ENCODE data around the gene ASB1. TPM values are rescaled to one million over a fixed set of nuclear protein-coding genes. Genes with fewer than 3 reads are reported as not detected.

Gene ASB1
- total RNA-seq, 1 experiment from 2014 or later = 28.9 TPM

- Histone ChIP-seq H3K79me2 (ENCODE audit: low read length) (no peaks in the 10 kb centered on the region), H3K4me1 (ENCODE audit: insufficient read depth, low read length) (peaks cover 3% of the 10 kb centered on the region; the same call in 1 of the 2 replicates), H3K4me2 (ENCODE audit: low read length) (no peak overlapping the region), H3K9me3 (ENCODE audit: low read length) (no peaks in the 10 kb centered on the region), H3K27me3 (ENCODE audit: low read length) (no peaks in the 10 kb centered on the region), H3K27ac (ENCODE audit: low read length) (no peak overlapping the region), H3K9ac (ENCODE audit: low read length) (no peak overlapping the region), H3K36me3 (ENCODE audit: low read depth, low read length) (no peaks in the 10 kb centered on the region), H3K9me2 (replicated peaks; ENCODE audit: low read length) (no peaks in the 10 kb centered on the region), H2AFZ (ENCODE audit: low read length) (no peak overlapping the region), H3K4me3 (ENCODE audit: low read length) (no peak overlapping the region), H3F3A (ENCODE audit: low read length, unreplicated experiment) (no peaks in the 10 kb centered on the region), H4K20me1 (ENCODE audit: low read length) (no peaks in the 10 kb centered on the region)
- TF ChIP-seq EZH2phosphoT487 (IDR thresholded peaks at IDR 0.05; ENCODE audit: borderline replicate concordance, low read length) = no peak
- TF ChIP-seq CTCF (conservative IDR thresholded peaks at IDR 0.05; ENCODE audit: low read depth, low read length) = no peak
- no peak for TF ChIP-seq EZH2 (IDR thresholded peaks at IDR 0.05; ENCODE audit: low read length, unreplicated experiment)
- no peak for DNase-seq
- ChIA-PET CTCF (interaction anchor here (0.5 kb wide), 1 partner anchor 10 kb away, joined by 3 read pairs; no protein-coding TSS in a partner anchor), POLR2A (ENCODE audit: unreplicated experiment) (no interaction called here)
- BruUV-seq (replicated peaks) = no TSS peak
- ATAC-seq = no peak
- intact Hi-C loops (cut with micrococcal nuclease) = no loop called here
Measured at GRCh38 chr2:238408615-238409340, 17.9 kb upstream of the ASB1 start.

- H3K4me3 ChIP-seq (ENCODE audit: low read length) = no peak overlapping the region
- no TSS peak for BruUV-seq (replicated peaks)
Measured at GRCh38 chr2:238409341-238410199, 17.2 kb upstream of the ASB1 start.

More at GRCh38 chr2:238409341-238410199, 17.2 kb upstream of the ASB1 start:
- DNase-seq (no peak), ATAC-seq (no peak)
- intact Hi-C loops (cut with micrococcal nuclease) = no loop called here
- TF ChIP-seq CTCF (conservative IDR thresholded peaks at IDR 0.05; ENCODE audit: low read depth, low read length) = no peak
- no peak for TF ChIP-seq EZH2 (IDR thresholded peaks at IDR 0.05; ENCODE audit: low read length, unreplicated experiment)
- TF ChIP-seq EZH2phosphoT487 (IDR thresholded peaks at IDR 0.05; ENCODE audit: borderline replicate concordance, low read length) = no peak
- Histone ChIP-seq H2AFZ (ENCODE audit: low read length) (no peak overlapping the region), H3K79me2 (ENCODE audit: low read length) (no peaks in the 10 kb centered on the region), H3K4me2 (ENCODE audit: low read length) (no peak overlapping the region), H3K9me3 (ENCODE audit: low read length) (no peaks in the 10 kb centered on the region), H3F3A (ENCODE audit: low read length, unreplicated experiment) (no peaks in the 10 kb centered on the region), H3K9me2 (replicated peaks; ENCODE audit: low read length) (no peaks in the 10 kb centered on the region), H3K36me3 (ENCODE audit: low read depth, low read length) (no peaks in the 10 kb centered on the region), H3K27ac (ENCODE audit: low read length) (no peak overlapping the region), H3K4me1 (ENCODE audit: insufficient read depth, low read length) (peaks cover 4% of the 10 kb centered on the region; the same call in 1 of the 2 replicates), H3K27me3 (ENCODE audit: low read length) (no peaks in the 10 kb centered on the region), H3K9ac (ENCODE audit: low read length) (no peak overlapping the region), H4K20me1 (ENCODE audit: low read length) (no peaks in the 10 kb centered on the region)
- POLR2A ChIA-PET (ENCODE audit: unreplicated experiment) = no interaction called here
- CTCF ChIA-PET = interaction anchor here (0.5 kb wide), 1 partner anchor 9 kb away, joined by 3 read pairs; no protein-coding TSS in a partner anchor
